KMS-11 (cell line): ENCODE data around the gene TPPP3.

Experiments
- H2AFZ ChIP-seq: fragments of 200-600 bp; sonication (generic); 2 replicates; pipeline ENCODE4 v1.6.1; 2016; ENCODE audit warnings: antibody characterized with exemption, mixed run types, low read depth
- H3K27ac ChIP-seq: fragments of 200-600 bp; sonication (generic); 2 replicates; pipeline ENCODE4 v1.6.1; 2016; ENCODE audit warnings: mild to moderate bottlenecking, mixed run types
- H3K27me3 ChIP-seq: fragments of 200-600 bp; sonication (generic); 2 replicates; pipeline ENCODE4 v1.6.1; 2017; ENCODE audit warnings: mild to moderate bottlenecking, low read depth, mixed run types, moderate library complexity; ENCODE audit not compliant: insufficient read depth
- H3K36me3 ChIP-seq: fragments of 200-600 bp; sonication (generic); 2 replicates; pipeline ENCODE4 v1.6.1; 2017; ENCODE audit warnings: mild to moderate bottlenecking, mixed run types; ENCODE audit not compliant: insufficient read depth
- H3K4me1 ChIP-seq: fragments of 200-600 bp; sonication (generic); 2 replicates; pipeline ENCODE4 v1.6.1; 2016; ENCODE audit warnings: mild to moderate bottlenecking, low read depth, mixed run types; ENCODE audit not compliant: poor library complexity, severe bottlenecking
- H3K4me2 ChIP-seq: fragments of 200-600 bp; sonication (generic); 2 replicates; pipeline ENCODE4 v1.7.0; 2016; ENCODE audit warnings: mild to moderate bottlenecking, mixed run types
- H3K4me3 ChIP-seq: fragments of 200-600 bp; sonication (generic); IDR thresholded peaks from 2 replicates; pipeline ENCODE4 v1.6.1; 2017; ENCODE audit warnings: low read depth, low read length, mixed read lengths; ENCODE audit not compliant: insufficient read depth
- H3K79me2 ChIP-seq: fragments of 200-600 bp; sonication (generic); 2 replicates; pipeline ENCODE4 v1.6.1; 2016; ENCODE audit warnings: low read depth, mixed run types; ENCODE audit not compliant: insufficient read depth
- H3K9ac ChIP-seq: fragments of 200-600 bp; sonication (generic); 2 replicates; pipeline ENCODE4 v1.6.1; 2016; ENCODE audit warnings: mild to moderate bottlenecking, mixed run types
- H4K20me1 ChIP-seq: fragments of 200-600 bp; sonication (generic); 2 replicates; pipeline ENCODE4 v1.6.1; 2016; ENCODE audit warnings: mild to moderate bottlenecking, mixed run types; ENCODE audit not compliant: insufficient read depth
- CTCF ChIP-seq: fragments of 200-600 bp; sonication (generic); conservative IDR thresholded peaks from 2 replicates; pipeline ENCODE4 v1.6.1; 2017; ENCODE audit warnings: low read depth, mild to moderate bottlenecking, antibody characterized with exemption, low read length, moderate library complexity, mixed read lengths

The TPPP3 gene

DNA sequence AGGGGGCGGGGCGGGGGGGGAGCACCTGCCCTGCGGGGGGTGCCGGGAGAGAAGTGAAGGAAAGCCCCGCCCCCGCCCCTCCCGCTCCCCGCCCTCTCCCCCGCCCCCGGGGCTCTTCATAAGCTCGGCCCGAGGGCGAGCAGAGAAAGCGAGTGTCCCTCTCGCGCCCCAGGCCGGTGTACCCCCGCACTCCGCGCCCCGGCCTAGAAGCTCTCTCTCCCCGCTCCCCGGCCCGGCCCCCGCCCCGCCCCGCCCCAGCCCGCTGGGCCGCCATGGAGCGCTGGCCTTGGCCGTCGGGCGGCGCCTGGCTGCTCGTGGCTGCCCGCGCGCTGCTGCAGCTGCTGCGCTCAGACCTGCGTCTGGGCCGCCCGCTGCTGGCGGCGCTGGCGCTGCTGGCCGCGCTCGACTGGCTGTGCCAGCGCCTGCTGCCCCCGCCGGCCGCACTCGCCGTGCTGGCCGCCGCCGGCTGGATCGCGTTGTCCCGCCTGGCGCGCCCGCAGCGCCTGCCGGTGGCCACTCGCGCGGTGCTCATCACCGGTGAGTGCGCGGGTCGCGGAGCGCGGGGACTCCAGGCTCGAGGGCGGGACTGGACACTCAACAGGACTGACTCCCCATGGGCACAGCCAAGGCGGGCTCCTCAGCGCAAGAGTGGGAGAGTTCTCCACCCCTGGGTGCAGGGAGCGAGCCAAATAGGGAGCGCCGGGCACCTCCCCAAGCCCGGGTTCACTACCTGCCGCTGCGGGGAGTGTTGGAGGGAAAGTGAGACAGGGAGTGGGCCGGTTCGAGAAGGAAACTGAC lies 37.9 kb upstream of the TPPP3 start, which contains the start of gene HSD11B2:
Gene HSD11B2 (plus strand): TSS at position 145 of the 798 bp plus-strand sequence. CDS start 128 bp downstream, at position 273.
- Histone ChIP-seq H3K9ac (no peak within 1 kb of the TSS; the same call in 1 of the 2 replicates), H3K4me1 (no peaks in the 10 kb centered on the region), H3K27me3 (peaks cover 22% of the 10 kb centered on the region), H3K27ac (no peak within 1 kb of the TSS), H3K79me2 (no peaks in the 10 kb centered on the region), H4K20me1 (no peaks in the 10 kb centered on the region), H3K36me3 (no peaks in the 10 kb centered on the region), H2AFZ (peak within 1 kb of the TSS; percentile 52), H3K4me3 (no peak within 1 kb of the TSS), H3K4me2 (peak within 1 kb of the TSS; percentile 46)
- no peak for TF ChIP-seq CTCF

DNA sequence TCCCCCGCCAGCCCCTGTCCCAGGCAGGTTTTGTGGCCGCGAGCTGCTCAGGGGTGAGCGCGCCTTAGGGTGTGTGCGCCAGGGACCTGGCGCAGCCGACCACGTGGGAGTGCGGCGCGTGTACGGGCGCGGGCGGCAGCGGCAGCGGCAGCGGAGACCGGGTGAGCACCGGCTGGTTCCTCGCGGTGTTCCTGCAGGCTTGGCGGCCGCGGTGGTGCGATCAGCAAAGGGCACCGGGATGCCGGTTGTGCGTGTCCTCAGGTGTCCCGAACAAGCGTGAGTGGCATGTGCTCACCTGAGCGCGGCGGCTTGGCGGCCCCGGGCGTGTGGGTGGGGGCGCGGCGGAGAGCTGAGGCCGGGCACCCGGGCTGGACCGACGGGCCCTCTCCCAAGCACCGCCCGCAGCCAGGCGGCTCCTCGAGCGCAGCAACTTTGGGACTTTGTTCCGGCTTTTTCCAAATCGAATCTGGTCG lies 37.2 kb upstream of the TPPP3 start:
- Histone ChIP-seq H3K27ac (no peak overlapping the region), H3K4me1 (no peaks in the 10 kb centered on the region), H3K4me2 (peak overlapping the region; percentile 33; the same call in 1 of the 2 replicates), H3K36me3 (no peaks in the 10 kb centered on the region), H3K79me2 (no peaks in the 10 kb centered on the region), H3K4me3 (no peak overlapping the region), H2AFZ (peak overlapping the region; percentile 52; the same call in 1 of the 2 replicates), H3K27me3 (peaks cover 22% of the 10 kb centered on the region), H3K9ac (no peak overlapping the region; the same call in 1 of the 2 replicates), H4K20me1 (no peaks in the 10 kb centered on the region)
- TF ChIP-seq CTCF, result no peak

DNA sequence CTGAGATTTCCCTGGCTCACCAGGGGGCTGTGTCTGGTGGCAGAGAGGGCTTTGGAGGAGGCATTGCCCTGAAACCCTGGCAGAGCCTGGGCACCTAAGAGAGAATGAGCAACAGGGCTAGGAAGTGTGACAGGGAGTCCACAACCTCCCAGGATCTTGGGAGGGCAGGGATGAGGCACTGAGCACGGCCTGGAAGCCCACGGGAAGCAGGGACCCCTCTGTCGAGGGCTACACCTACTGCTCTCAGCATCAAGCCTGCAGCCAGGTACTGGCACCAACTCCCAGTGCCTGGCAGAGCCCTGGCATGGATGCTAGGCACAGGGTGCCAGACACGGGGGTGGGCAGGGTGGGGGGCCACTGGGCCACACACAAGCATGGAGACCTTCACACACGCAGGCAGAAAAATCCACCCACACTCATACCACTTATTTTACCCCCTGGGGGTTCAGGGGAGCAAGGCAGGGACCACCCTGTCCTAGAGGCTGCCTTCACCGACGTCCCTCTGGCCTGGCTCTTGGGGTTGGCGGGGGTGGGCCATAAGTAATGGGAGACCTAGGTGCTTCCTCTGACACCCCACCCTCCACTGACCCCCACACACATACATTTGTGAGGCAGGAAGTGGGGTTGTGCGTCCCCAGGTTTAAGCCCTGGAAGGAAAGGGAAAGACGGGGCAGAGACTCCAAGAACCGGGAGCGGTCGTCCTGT lies 36.7 kb upstream of the TPPP3 start:
- Histone ChIP-seq H3K79me2 (no peaks in the 10 kb centered on the region), H3K27me3 (peaks cover 28% of the 10 kb centered on the region), H3K27ac (no peak overlapping the region), H3K36me3 (no peaks in the 10 kb centered on the region), H3K9ac (no peak overlapping the region; the same call in 1 of the 2 replicates), H2AFZ (peak overlapping the region; percentile 52; the same call in 1 of the 2 replicates), H3K4me3 (no peak overlapping the region), H3K4me2 (0 out of 2 replicates have a peak overlapping the region, but pooled peaks have one; percentile 33), H3K4me1 (no peaks in the 10 kb centered on the region), H4K20me1 (no peaks in the 10 kb centered on the region)
- no peak for TF ChIP-seq CTCF

- Histone ChIP-seq H4K20me1 (no peaks in the 10 kb centered on the region), H3K4me2 (no peak overlapping the region), H3K27me3 (peaks cover 29% of the 10 kb centered on the region), H3K36me3 (no peaks in the 10 kb centered on the region), H3K79me2 (no peaks in the 10 kb centered on the region), H2AFZ (no peak overlapping the region; the same call in 1 of the 2 replicates), H3K9ac (no peak overlapping the region), H3K27ac (no peak overlapping the region), H3K4me3 (no peak overlapping the region), H3K4me1 (no peaks in the 10 kb centered on the region)
- no peak for TF ChIP-seq CTCF
These were observed 35.9 kb upstream of the TPPP3 start for GRCh38 chr16:67429053-67429798.
